Endothelial cell of umbilical vein (primary cell): Measurements from ENCODE around the gene TFF2. TPM values are rescaled to one million over a fixed set of nuclear protein-coding genes. Genes with fewer than 3 reads are reported as not detected.

Source experiments
- BruUV-seq: library from RNA; stranded (reverse); fragments of 400-500 nt; replicated peaks from 2 replicates; lab custom pipeline; 2021; lab: Mats Ljungman, UMichigan
- CTCF ChIA-PET: fragments of 300-600, 350-600 bp; sonication (Branson Sonifier 250); formaldehyde crosslinking; loops from one replicate; lab custom pipeline; 2021; ENCODE audit warnings: antibody characterized with exemption, inconsistent platforms; lab: Charles Lee
- POLR2A ChIA-PET: fragments of 300-600, 350-600 bp; sonication (Branson Sonifier 250); formaldehyde crosslinking; loops from one replicate; lab custom pipeline; 2021; ENCODE audit warnings: antibody characterized with exemption, inconsistent platforms; lab: Charles Lee
- DNase-seq: peaks from one replicate; pipeline ENCODE4 v3.0.0-alpha.2; 2011; ENCODE audit warnings: low read depth, low spot score
- FAIRE-seq: peaks from 2 replicates; lab custom pipeline; 2011; peaks lifted over from hg19 to GRCh38; lab: Jason Lieb, UNC
- H2AFZ ChIP-seq: 2 replicates; pipeline ENCODE4 v1.6.0; 2012; ENCODE audit warnings: low read depth, low read length, control low read depth, inconsistent platforms
- H3K27ac ChIP-seq: 2 replicates; pipeline ENCODE4 v1.5.1; 2011; ENCODE audit warnings: low read depth, mild to moderate bottlenecking, control low read depth, low read length, moderate library complexity; ENCODE audit not compliant: insufficient read depth
- H3K27me3 ChIP-seq, 2 experiments: 2 replicates each; pipeline versions ENCODE4 v1.6.0 to v1.6.1; 2011; ENCODE audit warnings: low read length in 2 of 2, mixed read lengths in 1 of 2; ENCODE audit not compliant: control insufficient read depth in 2 of 2, insufficient read depth in 2 of 2
- H3K36me3 ChIP-seq, 2 experiments: 2 replicates in 1 of 2; 3 replicates in 1 of 2; pipeline ENCODE4 v1.5.1; 2011; ENCODE audit warnings: low read length in 2 of 2, mild to moderate bottlenecking in 1 of 2, moderate library complexity in 1 of 2; ENCODE audit not compliant: control insufficient read depth in 2 of 2, insufficient read depth in 2 of 2; ENCODE audit errors: extremely low read depth in 1 of 2
- H3K4me1 ChIP-seq: 3 replicates; pipeline ENCODE4 v1.5.1; 2011; ENCODE audit warnings: mild to moderate bottlenecking, low read length; ENCODE audit not compliant: control insufficient read depth, insufficient read depth; ENCODE audit errors: extremely low read depth
- H3K4me2 ChIP-seq: 2 replicates; pipeline ENCODE4 v1.6.1; 2011; ENCODE audit warnings: low read length, control low read depth, mixed read lengths; ENCODE audit not compliant: insufficient read depth
- H3K4me3 ChIP-seq, 3 experiments: fragments of 200-600 bp in 1 of 3; sonication (generic), shearing (Covaris generic) in 1 of 3; replicated peaks in 1 of 3; 2 replicates each; pipeline ENCODE4 v1.5.1; 2011 to 2016; ENCODE audit warnings: control low read depth in 3 of 3, low read length in 3 of 3, mild to moderate bottlenecking in 2 of 3, inconsistent platforms in 1 of 3, low read depth in 1 of 3, moderate library complexity in 1 of 3; ENCODE audit not compliant: insufficient read depth in 1 of 3
- H3K79me2 ChIP-seq: 2 replicates; pipeline ENCODE4 v1.6.0; 2012; ENCODE audit warnings: low read length, inconsistent platforms; ENCODE audit not compliant: control insufficient read depth, insufficient read depth
- H3K9ac ChIP-seq: replicated peaks from 2 replicates; pipeline ENCODE3; 2011; ENCODE audit warnings: low read length, control low read depth; ENCODE audit not compliant: insufficient read depth; ENCODE audit errors: extremely low read depth
- H3K9me1 ChIP-seq: replicated peaks from 3 replicates; pipeline ENCODE4 v1.6.0; 2011; ENCODE audit warnings: mild to moderate bottlenecking, low read length; ENCODE audit not compliant: control insufficient read depth, insufficient read depth; ENCODE audit errors: extremely low read depth
- H3K9me3 ChIP-seq: replicated peaks from 2 replicates; pipeline ENCODE4 v1.5.1; 2012; ENCODE audit warnings: low read length, inconsistent platforms; ENCODE audit not compliant: control insufficient read depth, insufficient read depth
- H4K20me1 ChIP-seq: replicated peaks from 2 replicates; pipeline ENCODE3; 2011; ENCODE audit warnings: mild to moderate bottlenecking, low read length; ENCODE audit not compliant: control insufficient read depth, insufficient read depth; ENCODE audit errors: extremely low read depth
- EZH2 ChIP-seq: IDR thresholded peaks from 2 replicates; pipeline ENCODE4 v1.6.1; 2012; ENCODE audit warnings: borderline replicate concordance, low read depth, mild to moderate bottlenecking, moderate library complexity, low read length, inconsistent platforms; ENCODE audit not compliant: severe bottlenecking
- FOS ChIP-seq: IDR thresholded peaks from 2 replicates; pipeline ENCODE4 v1.6.1; 2011; ENCODE audit warnings: mild to moderate bottlenecking, low read length, moderate library complexity, borderline replicate concordance; ENCODE audit not compliant: insufficient read depth
- GATA2 ChIP-seq: IDR thresholded peaks from 2 replicates; pipeline ENCODE4 v1.7.0; 2011; ENCODE audit warnings: low read depth, mild to moderate bottlenecking, moderate library complexity, mixed read lengths, low read length; ENCODE audit not compliant: insufficient read length, insufficient read depth
- JUN ChIP-seq: IDR thresholded peaks from 2 replicates; pipeline ENCODE4 v1.6.1; 2011; ENCODE audit warnings: borderline replicate concordance, low read depth; ENCODE audit not compliant: insufficient read length, insufficient read depth
- MYC ChIP-seq: IDR thresholded peaks from one replicate; pipeline ENCODE4 v1.6.1; 2011; ENCODE audit warnings: mild to moderate bottlenecking, low read depth, low read length
- POLR2A ChIP-seq: IDR thresholded peaks from 2 replicates; pipeline ENCODE4 v1.6.1; 2012; ENCODE audit warnings: low read depth, mild to moderate bottlenecking, control low read depth, low read length
- POLR2AphosphoS5 ChIP-seq: IDR thresholded peaks from 2 replicates; pipeline ENCODE4 v1.6.1; 2012; ENCODE audit warnings: low read depth, mild to moderate bottlenecking, control low read depth, low read length, moderate library complexity; ENCODE audit not compliant: insufficient read depth
- dilution Hi-C: fragments of 300-500 bp; cut with MboI; formaldehyde crosslinking; loops from one replicate; pipeline ENCODE4 v1.15.0; 2019; ENCODE audit warnings: low sequenced_read_pairs; ENCODE audit not compliant: extremely low pct_ligation_motif_present
- intact Hi-C: fragments of 100-400 bp; cut with micrococcal nuclease; formaldehyde crosslinking; loops from one replicate; pipeline ENCODE4 v1.10.0; 2022
- polyA plus RNA-seq, 4 experiments: library from polyadenylated mRNA; depleted of rRNA in 3 of 4; stranded (reverse) in 3 of 4; unstranded in 1 of 4; fragments of >200 nt; gene quantifications; 2 replicates each; pipeline versions ENCODE4 v1.2.1 to v1.2.3, GENCODE V29; 2011 to 2012; ENCODE audit warnings: missing spikeins in 1 of 4
- total RNA-seq: library from RNA; stranded (reverse); gene quantifications from 2 replicates; pipeline ENCODE4 v1.2.3, GENCODE V29; 2021
- TF ChIP-seq, protein P1 (sequence below): IDR thresholded peaks from 2 replicates; pipeline ENCODE4 v1.6.1; 2011; ENCODE audit not compliant: insufficient read depth, insufficient read length
- TF ChIP-seq, protein P2 (sequence below), 2 donors: IDR thresholded peaks; 1 replicate in 1 of 2; 2 replicates in 1 of 2; pipeline ENCODE4 v1.5.1; 2011; ENCODE audit warnings: low read length in 2 of 2, mild to moderate bottlenecking in 2 of 2, moderate library complexity in 2 of 2, control low read depth in 1 of 2, inconsistent platforms in 1 of 2, low read depth in 1 of 2; ENCODE audit not compliant: insufficient read depth in 1 of 2; ENCODE audit errors: extremely low read depth in 1 of 2

TFF2 gene
- total and polyA plus RNA-seq, 2 donors (not counting 3 experiments of a cell fraction or from before 2014, with no cell fraction given), result not detected

DNA sequence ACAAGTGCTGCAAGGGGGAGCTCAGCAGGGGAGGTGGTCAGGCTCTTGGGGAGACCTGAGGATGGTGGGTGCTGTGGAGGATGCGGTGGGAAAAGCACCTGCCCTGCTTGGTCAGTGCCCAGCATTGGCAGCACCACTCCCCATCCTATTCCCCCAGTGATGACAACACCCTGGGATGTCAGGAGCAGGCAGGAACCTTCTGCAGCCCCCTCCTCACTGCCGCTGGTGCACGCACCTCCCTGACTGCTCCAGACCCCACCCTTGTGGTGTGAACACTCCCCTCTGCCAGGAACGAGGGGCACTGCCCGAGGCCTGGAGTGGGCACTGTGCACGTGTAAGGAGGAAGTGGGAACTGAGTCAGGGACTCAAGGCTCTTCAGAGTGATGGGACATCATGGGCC lies 32.5 kb upstream of the TFF2 start:
- H3K27ac ChIP-seq, result no peak overlapping the region
- no peak for DNase-seq
- no peaks in the 10 kb centered on the region for H3K79me2 ChIP-seq
- H3K4me1 ChIP-seq, result no peaks in the 10 kb centered on the region
- BruUV-seq, result no TSS peak
- no peaks in the 10 kb centered on the region for H3K9me3 ChIP-seq
- H3K4me3 ChIP-seq, result no peak overlapping the region
- H3K27me3 ChIP-seq, result peaks cover 0 to 2% of the 10 kb centered on the region in 2 experiments
- no peak overlapping the region for H2AFZ ChIP-seq
- no peaks in the 10 kb centered on the region for H3K36me3 ChIP-seq
- no peaks in the 10 kb centered on the region for H4K20me1 ChIP-seq
- intact Hi-C loops (no loop called here), dilution Hi-C loops (no loop called here)
- no peak overlapping the region for H3K9ac ChIP-seq
- FAIRE-seq, result no peak
- ChIA-PET POLR2A (no interaction called here), CTCF (no interaction called here)
- no peaks in the 10 kb centered on the region for H3K9me1 ChIP-seq
- H3K4me2 ChIP-seq, result no peak overlapping the region
- TF ChIP-seq, protein P1, sequence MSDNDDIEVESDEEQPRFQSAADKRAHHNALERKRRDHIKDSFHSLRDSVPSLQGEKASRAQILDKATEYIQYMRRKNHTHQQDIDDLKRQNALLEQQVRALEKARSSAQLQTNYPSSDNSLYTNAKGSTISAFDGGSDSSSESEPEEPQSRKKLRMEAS, result no peak
- no peak for TF ChIP-seq POLR2AphosphoS5
- no peak for TF ChIP-seq GATA2
- no peak for TF ChIP-seq MYC
- no peak for TF ChIP-seq POLR2A
- TF ChIP-seq EZH2, result no peak
- TF ChIP-seq JUN, result no peak
- TF ChIP-seq, protein P2, sequence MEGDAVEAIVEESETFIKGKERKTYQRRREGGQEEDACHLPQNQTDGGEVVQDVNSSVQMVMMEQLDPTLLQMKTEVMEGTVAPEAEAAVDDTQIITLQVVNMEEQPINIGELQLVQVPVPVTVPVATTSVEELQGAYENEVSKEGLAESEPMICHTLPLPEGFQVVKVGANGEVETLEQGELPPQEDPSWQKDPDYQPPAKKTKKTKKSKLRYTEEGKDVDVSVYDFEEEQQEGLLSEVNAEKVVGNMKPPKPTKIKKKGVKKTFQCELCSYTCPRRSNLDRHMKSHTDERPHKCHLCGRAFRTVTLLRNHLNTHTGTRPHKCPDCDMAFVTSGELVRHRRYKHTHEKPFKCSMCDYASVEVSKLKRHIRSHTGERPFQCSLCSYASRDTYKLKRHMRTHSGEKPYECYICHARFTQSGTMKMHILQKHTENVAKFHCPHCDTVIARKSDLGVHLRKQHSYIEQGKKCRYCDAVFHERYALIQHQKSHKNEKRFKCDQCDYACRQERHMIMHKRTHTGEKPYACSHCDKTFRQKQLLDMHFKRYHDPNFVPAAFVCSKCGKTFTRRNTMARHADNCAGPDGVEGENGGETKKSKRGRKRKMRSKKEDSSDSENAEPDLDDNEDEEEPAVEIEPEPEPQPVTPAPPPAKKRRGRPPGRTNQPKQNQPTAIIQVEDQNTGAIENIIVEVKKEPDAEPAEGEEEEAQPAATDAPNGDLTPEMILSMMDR (IDR thresholded peaks at IDR 0.05; ENCODE audit: extremely low read depth in 1 of 2, insufficient read depth in 1 of 2, low read depth in 1 of 2, low read length in 2 of 2), result no peak
- TF ChIP-seq FOS, result no peak
